Liver (tissue), 9 donors: Measurements from ENCODE around the gene PPM1M. TPM values are rescaled to one million over a fixed set of nuclear protein-coding genes. Genes with fewer than 3 reads are reported as not detected.
"Not testable (repeated sequence)": the region's sequence is repeated elsewhere in the genome, so short reads cannot be mapped to it uniquely, and the experiment has no call there.

ENCODE experiments used
- DNase-seq: peaks from one replicate; pipeline ENCODE4 v3.0.0-alpha.2; 2017; ENCODE audit warnings: low spot score
- H3K27ac ChIP-seq, 2 donors: one replicate each; pipeline ENCODE4 v1.7.0; 2013; ENCODE audit warnings: inconsistent platforms in 2 of 2, low read length in 2 of 2, control low read depth in 1 of 2, low read depth in 1 of 2, mild to moderate bottlenecking in 1 of 2
- H3K27me3 ChIP-seq, 4 donors: one replicate each; pipeline versions ENCODE4 v1.6.1 to v1.7.0; 2013; ENCODE audit warnings: low read length in 3 of 4, inconsistent platforms in 1 of 4, mild to moderate bottlenecking in 1 of 4, moderate library complexity in 1 of 4; ENCODE audit not compliant: control insufficient read depth in 4 of 4, insufficient read depth in 4 of 4
- H3K36me3 ChIP-seq, 4 donors: one replicate each; pipeline versions ENCODE4 v1.6.1 to v1.7.0; 2013; ENCODE audit warnings: low read length in 3 of 4, mild to moderate bottlenecking in 3 of 4, low read depth in 1 of 4, moderate library complexity in 1 of 4; ENCODE audit not compliant: control insufficient read depth in 4 of 4, insufficient read depth in 3 of 4
- H3K4me1 ChIP-seq, 4 donors: one replicate each; pipeline versions ENCODE4 v1.6.1 to v1.7.0; 2013; ENCODE audit warnings: low read length in 3 of 4, mild to moderate bottlenecking in 3 of 4, moderate library complexity in 1 of 4; ENCODE audit not compliant: control insufficient read depth in 4 of 4, insufficient read depth in 4 of 4
- H3K4me3 ChIP-seq, 3 donors: one replicate each; pipeline versions ENCODE4 v1.6.1 to v1.7.0; 2013; ENCODE audit warnings: low read length in 3 of 3, control low read depth in 1 of 3, low read depth in 1 of 3, mild to moderate bottlenecking in 1 of 3
- H3K9ac ChIP-seq, 2 donors: one replicate each; pipeline ENCODE4 v1.7.0; 2013; ENCODE audit warnings: low read length in 2 of 2, mild to moderate bottlenecking in 2 of 2, moderate library complexity in 2 of 2, control low read depth in 1 of 2, low read depth in 1 of 2
- H3K9me3 ChIP-seq, 4 donors: one replicate each; pipeline versions ENCODE4 v1.6.1 to v1.7.0; 2013; ENCODE audit warnings: low read length in 3 of 4; ENCODE audit not compliant: control insufficient read depth in 4 of 4
- ATF3 ChIP-seq: IDR thresholded peaks from 2 replicates; pipeline ENCODE4 v1.6.1; 2016; ENCODE audit warnings: antibody characterized with exemption
- CTCF ChIP-seq: fragments of 150-350 bp; IDR thresholded peaks from 2 replicates; pipeline ENCODE4 v1.5.1; 2017; ENCODE audit warnings: improper control_type of control experiment, low read depth, low read length; ENCODE audit not compliant: missing input control
- EGR1 ChIP-seq, 2 donors: IDR thresholded peaks; 2 replicates each; pipeline ENCODE4 v1.6.1; 2016 to 2018; ENCODE audit warnings: antibody characterized with exemption in 2 of 2, low read depth in 2 of 2
- FOXA1 ChIP-seq: IDR thresholded peaks from 2 replicates; pipeline ENCODE4 v1.6.1; 2016; ENCODE audit warnings: antibody characterized with exemption
- FOXA2 ChIP-seq: IDR thresholded peaks from 2 replicates; pipeline ENCODE4 v1.6.1; 2016; ENCODE audit warnings: antibody characterized with exemption
- GABPA ChIP-seq, 2 donors: IDR thresholded peaks in 1 of 2; conservative IDR thresholded peaks in 1 of 2; 2 replicates each; pipeline ENCODE4 v1.6.1; 2016; ENCODE audit warnings: antibody characterized with exemption in 2 of 2, mild to moderate bottlenecking in 1 of 2, moderate library complexity in 1 of 2
- HNF4A ChIP-seq, 2 donors: conservative IDR thresholded peaks; 2 replicates each; pipeline ENCODE4 v1.6.1; 2016; ENCODE audit warnings: antibody characterized with exemption in 2 of 2, mild to moderate bottlenecking in 2 of 2
- HNF4G ChIP-seq: IDR thresholded peaks from 2 replicates; pipeline ENCODE4 v1.6.1; 2016; ENCODE audit warnings: antibody characterized with exemption
- JUND ChIP-seq, 2 donors: IDR thresholded peaks; 2 replicates each; pipeline ENCODE4 v1.6.1; 2016; ENCODE audit warnings: antibody characterized with exemption in 2 of 2
- NR2F2 ChIP-seq: IDR thresholded peaks from 2 replicates; pipeline ENCODE4 v1.6.1; 2016; ENCODE audit warnings: antibody characterized with exemption
- RAD21 ChIP-seq, 2 donors: IDR thresholded peaks; 2 replicates each; pipeline ENCODE4 v1.6.1; 2016; ENCODE audit warnings: antibody characterized with exemption in 2 of 2, mild to moderate bottlenecking in 2 of 2
- REST ChIP-seq: IDR thresholded peaks from 2 replicates; pipeline ENCODE4 v1.6.1; 2016; ENCODE audit warnings: antibody characterized with exemption, mild to moderate bottlenecking
- RXRA ChIP-seq, 2 donors: IDR thresholded peaks; 2 replicates each; pipeline ENCODE4 v1.6.1; 2017 to 2018; ENCODE audit warnings: antibody characterized with exemption in 2 of 2, mild to moderate bottlenecking in 1 of 2
- SP1 ChIP-seq: IDR thresholded peaks from 2 replicates; pipeline ENCODE4 v1.6.1; 2018; ENCODE audit warnings: antibody characterized with exemption, mild to moderate bottlenecking
- TAF1 ChIP-seq: conservative IDR thresholded peaks from 2 replicates; pipeline ENCODE4 v1.6.1; 2016; ENCODE audit warnings: antibody characterized with exemption, mild to moderate bottlenecking
- YY1 ChIP-seq: IDR thresholded peaks from 2 replicates; pipeline ENCODE4 v1.6.1; 2016; ENCODE audit warnings: antibody characterized with exemption, mild to moderate bottlenecking
- ZBTB33 ChIP-seq: IDR thresholded peaks from 2 replicates; pipeline ENCODE4 v1.6.1; 2016; ENCODE audit warnings: antibody characterized with exemption
- WGBS: extraction: QIAGEN DNeasy Blood & Tissue Kit; methylation state at CpG from one replicate; pipeline ENCODE4 v1.1.7; 2013; 5-methylcytosine and 5-hydroxymethylcytosine counted together
- polyA plus RNA-seq, 2 donors: library from polyadenylated mRNA; stranded (reverse) in 1 of 2; unstranded in 1 of 2; fragments of 200-250 nt in 1 of 2; fragments of >200 nt in 1 of 2; fragmentation: Nextera tagmentation in 1 of 2; extraction: Ambion mirVana in 1 of 2; gene quantifications; one replicate each; pipeline versions ENCODE4 v1.2.1 to v1.2.3, GENCODE V29; 2013 to 2015
- total RNA-seq, 2 donors: library from RNA; depleted of rRNA; stranded (reverse); fragments of >200 nt; gene quantifications; one replicate each; pipeline ENCODE4 v1.2.3, GENCODE V29; 2014
- donor health status: healthy.
- donor health status: healthy.
- donor health status: healthy.
- donor health status: healthy.
- donor health status: healthy.

The PPM1M gene
- total and polyA plus RNA-seq, 4 donors = 2.8 to 5.5 (median 4.6) TPM

- DNase-seq = no peak
- Histone ChIP-seq H3K36me3 (no peaks in the 10 kb centered on the region), H3K4me1 (peaks cover 3 to 59% (median 36%) of the 10 kb centered on the region in 4 donors), H3K9me3 (no peaks in the 10 kb centered on the region), H3K27me3 (no peaks in the 10 kb centered on the region), H3K4me3 (no peak overlapping the region), H3K9ac (no peak overlapping the region), H3K27ac (peak overlapping the region; percentile 14 to 70)
- TF ChIP-seq GABPA (IDR thresholded peaks at IDR 0.05 in 1 of 2, conservative IDR thresholded peaks at IDR 0.05 in 1 of 2) = no peak
- TF ChIP-seq REST = peak; percentile 28
- 53% methylated on average over 1 of the region's 1 CpG for WGBS
Measured at GRCh38 chr3:52283306-52283705, 37.7 kb downstream of the PPM1M start.

- not testable (repeated sequence) for DNase-seq
Measured at GRCh38 chr3:52284051-52284450, 38.5 kb downstream of the PPM1M start.

GRCh38 chr3:52286777-52287110, 41.2 kb downstream of the PPM1M start:
- no peaks in the 10 kb centered on the region for H3K9me3 ChIP-seq
- DNase-seq = no peak
- H3K27ac ChIP-seq = peak overlapping the region; percentile 98 to 100
- H3K36me3 ChIP-seq = peaks cover 0 to 1% (median 0%) of the 10 kb centered on the region in 4 donors
- no peaks in the 10 kb centered on the region for H3K27me3 ChIP-seq
- H3K9ac ChIP-seq = peak overlapping the region; percentile 94 to 95
- 30% methylated on average over 8 of the region's 8 CpGs for WGBS
- peaks cover 11 to 73% (median 50%) of the 10 kb centered on the region in 4 donors for H3K4me1 ChIP-seq
- peak overlapping the region; percentile 66 to 92 (median 67) for H3K4me3 ChIP-seq
- TF ChIP-seq EGR1 (IDR thresholded peaks at IDR 0.05; ENCODE audit: low read depth in 2 of 2) (peak in 1 of 2 donors; percentile 72), YY1 (peak; percentile 77), CTCF (no peak), HNF4G (no peak), HNF4A (conservative IDR thresholded peaks at IDR 0.05) (peak; percentile 79 to 87), REST (peak; percentile 66), SP1 (peak; percentile 77), GABPA (IDR thresholded peaks at IDR 0.05 in 1 of 2, conservative IDR thresholded peaks at IDR 0.05 in 1 of 2) (peak in 1 of 2 donors; percentile 76), RAD21 (IDR thresholded peaks at IDR 0.05) (peak in 1 of 2 donors; percentile 27), FOXA1 (peak; percentile 40), ATF3 (peak; percentile 93), NR2F2 (no peak), JUND (IDR thresholded peaks at IDR 0.05) (peak; percentile 75 to 78), RXRA (IDR thresholded peaks at IDR 0.05) (peak; percentile 78 to 95), ZBTB33 (peak; percentile 82), TAF1 (peak; percentile 27), FOXA2 (peak; percentile 70)

More at GRCh38 chr3:52284051-52284450, 38.5 kb downstream of the PPM1M start:
- H3K4me3 ChIP-seq, H3K27me3 ChIP-seq, H3K9me3 ChIP-seq, H3K36me3 ChIP-seq, H3K27ac ChIP-seq, H3K9ac ChIP-seq: not testable (repeated sequence)
- 88% methylated on average over 4 of the region's 4 CpGs for WGBS
- peaks cover 8 to 66% (median 43%) of the 10 kb centered on the region in 4 donors for H3K4me1 ChIP-seq
